IMR-90 (cell line): ENCODE results near the gene HOATZ.

Experiments used
- BHLHE40 ChIP-seq: fragments of 150-350 bp; IDR thresholded peaks from 2 replicates; pipeline ENCODE4 v1.6.1; 2016; ENCODE audit warnings: mild to moderate bottlenecking, low read depth, low read length
- CEBPB ChIP-seq: IDR thresholded peaks from 2 replicates; pipeline ENCODE4 v1.6.1; 2012; ENCODE audit warnings: low read depth, low read length, improper control_type of control experiment
- ELK1 ChIP-seq: fragments of 150-350 bp; IDR thresholded peaks from 2 replicates; pipeline ENCODE4 v1.6.1; 2016; ENCODE audit warnings: low read depth, mild to moderate bottlenecking, low read length, moderate library complexity, borderline replicate concordance
- FOS ChIP-seq: fragments of 150-350 bp; IDR thresholded peaks from 2 replicates; pipeline ENCODE4 v1.6.1; 2016; ENCODE audit warnings: low read depth, low read length
- MXI1 ChIP-seq: IDR thresholded peaks from 2 replicates; pipeline ENCODE4 v1.6.1; 2012; ENCODE audit warnings: low read depth, mild to moderate bottlenecking, low read length, moderate library complexity, borderline replicate concordance
- NFE2L2 ChIP-seq: fragments of 150-350 bp; IDR thresholded peaks from 2 replicates; pipeline ENCODE4 v1.6.1; 2016; ENCODE audit warnings: low read depth, mild to moderate bottlenecking, low read length
- POLR2A ChIP-seq: IDR thresholded peaks from 2 replicates; pipeline ENCODE4 v1.6.1; 2012; ENCODE audit warnings: mild to moderate bottlenecking, low read depth, low read length
- RAD21 ChIP-seq: IDR thresholded peaks from 2 replicates; pipeline ENCODE4 v1.6.1; 2012; ENCODE audit warnings: low read length, improper control_type of control experiment
- RCOR1 ChIP-seq: IDR thresholded peaks from 2 replicates; pipeline ENCODE4 v1.6.1; 2012; ENCODE audit warnings: mild to moderate bottlenecking, low read length, improper control_type of control experiment; ENCODE audit not compliant: insufficient replicate concordance
- RFX5 ChIP-seq: IDR thresholded peaks from 2 replicates; pipeline ENCODE4 v1.8.0; 2012; ENCODE audit warnings: low read depth, mild to moderate bottlenecking, low read length, moderate library complexity
- SMC3 ChIP-seq: fragments of 150-350 bp; IDR thresholded peaks from 2 replicates; pipeline ENCODE4 v1.6.1; 2016; ENCODE audit warnings: low read depth, mild to moderate bottlenecking, antibody characterized with exemption, low read length, moderate library complexity
- USF2 ChIP-seq: fragments of 150-350 bp; IDR thresholded peaks from 2 replicates; pipeline ENCODE4 v1.6.1; 2017; ENCODE audit warnings: mild to moderate bottlenecking, antibody characterized with exemption, low read length, low read depth
- TF ChIP-seq, protein P1 (sequence below): conservative IDR thresholded peaks from 2 replicates; pipeline ENCODE4 v1.5.1; 2012; ENCODE audit warnings: mild to moderate bottlenecking, low read depth, low read length, improper control_type of control experiment

DNA sequence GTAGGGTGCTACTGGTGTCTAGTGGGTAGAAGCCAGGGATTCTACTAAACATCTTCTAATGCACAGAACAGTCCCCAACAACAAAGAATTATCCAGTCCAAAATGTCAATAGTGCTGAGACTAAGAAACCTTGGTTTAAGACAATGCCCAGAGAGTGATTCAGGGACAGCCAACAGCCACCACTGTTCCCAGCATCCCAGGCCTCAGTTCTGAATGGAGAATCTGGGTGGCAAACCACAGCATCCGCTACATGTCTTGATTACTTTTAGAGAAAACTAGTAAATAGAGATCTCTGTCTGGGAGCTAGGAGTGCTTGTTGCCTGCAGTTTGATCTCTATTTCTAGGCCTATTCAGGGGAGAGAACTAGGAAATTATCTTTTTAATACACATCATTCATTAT, 66.8 kb downstream of the HOATZ start:
- TF ChIP-seq, protein P1, sequence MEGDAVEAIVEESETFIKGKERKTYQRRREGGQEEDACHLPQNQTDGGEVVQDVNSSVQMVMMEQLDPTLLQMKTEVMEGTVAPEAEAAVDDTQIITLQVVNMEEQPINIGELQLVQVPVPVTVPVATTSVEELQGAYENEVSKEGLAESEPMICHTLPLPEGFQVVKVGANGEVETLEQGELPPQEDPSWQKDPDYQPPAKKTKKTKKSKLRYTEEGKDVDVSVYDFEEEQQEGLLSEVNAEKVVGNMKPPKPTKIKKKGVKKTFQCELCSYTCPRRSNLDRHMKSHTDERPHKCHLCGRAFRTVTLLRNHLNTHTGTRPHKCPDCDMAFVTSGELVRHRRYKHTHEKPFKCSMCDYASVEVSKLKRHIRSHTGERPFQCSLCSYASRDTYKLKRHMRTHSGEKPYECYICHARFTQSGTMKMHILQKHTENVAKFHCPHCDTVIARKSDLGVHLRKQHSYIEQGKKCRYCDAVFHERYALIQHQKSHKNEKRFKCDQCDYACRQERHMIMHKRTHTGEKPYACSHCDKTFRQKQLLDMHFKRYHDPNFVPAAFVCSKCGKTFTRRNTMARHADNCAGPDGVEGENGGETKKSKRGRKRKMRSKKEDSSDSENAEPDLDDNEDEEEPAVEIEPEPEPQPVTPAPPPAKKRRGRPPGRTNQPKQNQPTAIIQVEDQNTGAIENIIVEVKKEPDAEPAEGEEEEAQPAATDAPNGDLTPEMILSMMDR, result no peak
- TF ChIP-seq POLR2A (no peak), RCOR1 (no peak), FOS (no peak), CEBPB (no peak), USF2 (no peak), ELK1 (no peak), RFX5 (no peak), SMC3 (no peak), MXI1 (no peak), BHLHE40 (no peak), NFE2L2 (no peak), RAD21 (no peak)
